HG03108 (cell line): ENCODE results near the gene ZNRF3.
"Not testable (repeated sequence)": the region's sequence is repeated elsewhere in the genome, so short reads cannot be mapped to it uniquely, and the experiment has no call there.

ENCODE experiments used
- ATAC-seq: cut with Tn5 transposase; IDR thresholded peaks from one replicate; pipeline ENCODE4 v1.9.1; 2021; ENCODE audit warnings: moderate library complexity; ENCODE audit not compliant: unreplicated experiment

ZNRF3 gene

GRCh38 chr22:29081517-29082236, 198.3 kb downstream of the ZNRF3 start:
- no peak for ATAC-seq

GRCh38 chr22:29082826-29083545, 199.6 kb downstream of the ZNRF3 start:
- ATAC-seq = no peak

- ATAC-seq = not testable (repeated sequence)
Measured at GRCh38 chr22:29083576-29083932, 200.2 kb downstream of the ZNRF3 start.

- ATAC-seq = no peak
Measured at GRCh38 chr22:29083933-29084591, 200.7 kb downstream of the ZNRF3 start.

- ATAC-seq = no peak
Measured at GRCh38 chr22:29087012-29087411, 203.6 kb downstream of the ZNRF3 start.

- ATAC-seq = no peak
Measured at GRCh38 chr22:29088809-29089208, 205.4 kb downstream of the ZNRF3 start.

GRCh38 chr22:29089507-29089906, 206.1 kb downstream of the ZNRF3 start:
- ATAC-seq = no peak

- no peak for ATAC-seq
Measured at GRCh38 chr22:29090039-29090438, 206.7 kb downstream of the ZNRF3 start.

GRCh38 chr22:29092243-29092642, 208.9 kb downstream of the ZNRF3 start:
- no peak for ATAC-seq

GRCh38 chr22:29093030-29093429, 209.7 kb downstream of the ZNRF3 start:
- no peak for ATAC-seq

- no peak for ATAC-seq
Measured at GRCh38 chr22:29093501-29094300, 210.3 kb downstream of the ZNRF3 start.

- ATAC-seq = no peak
Measured at GRCh38 chr22:29095459-29095858, 212.1 kb downstream of the ZNRF3 start.

- ATAC-seq = no peak
Measured at GRCh38 chr22:29096736-29097669, 213.6 kb downstream of the ZNRF3 start.

GRCh38 chr22:29098296-29098695, 214.9 kb downstream of the ZNRF3 start:
- ATAC-seq = no peak

GRCh38 chr22:29102300-29102699, 218.9 kb downstream of the ZNRF3 start:
- no peak for ATAC-seq

GRCh38 chr22:29103121-29103520, 219.7 kb downstream of the ZNRF3 start:
- ATAC-seq = no peak

GRCh38 chr22:29105468-29105867, 222.1 kb downstream of the ZNRF3 start:
- no peak for ATAC-seq

GRCh38 chr22:29106839-29107238, 223.5 kb downstream of the ZNRF3 start:
- no peak for ATAC-seq
